GM12872 (cell line): ENCODE measurements around the gene EML6.

Source experiments
- CTCF ChIP-seq: IDR thresholded peaks from 3 replicates; pipeline ENCODE4 v1.5.1; 2011; ENCODE audit warnings: low read depth, mild to moderate bottlenecking, low read length, moderate library complexity; ENCODE audit not compliant: insufficient read depth

EML6 gene

GRCh38 chr2:54814389-54815147 is 91.1 kb downstream of the EML6 start:
- no peak for TF ChIP-seq CTCF

- no peak for TF ChIP-seq CTCF
Measured at GRCh38 chr2:54815148-54815539, 91.7 kb downstream of the EML6 start.

GRCh38 chr2:54818226-54818625 is 94.8 kb downstream of the EML6 start:
- no peak for TF ChIP-seq CTCF

- no peak for TF ChIP-seq CTCF
Measured at GRCh38 chr2:54820558-54820957, 97.1 kb downstream of the EML6 start.

GRCh38 chr2:54824567-54824966 is 101.1 kb downstream of the EML6 start:
- TF ChIP-seq CTCF, result no peak

- no peak for TF ChIP-seq CTCF
Measured at GRCh38 chr2:54830546-54830945, 107.1 kb downstream of the EML6 start.

GRCh38 chr2:54831480-54831879 is 108.0 kb downstream of the EML6 start:
- no peak for TF ChIP-seq CTCF
